Liver (tissue), 3 donors: ENCODE data around the gene NAV2.

Source experiments
- ATF3 ChIP-seq: IDR thresholded peaks from 2 replicates; pipeline ENCODE4 v1.6.1; 2016; ENCODE audit warnings: antibody characterized with exemption
- CTCF ChIP-seq: fragments of 150-350 bp; IDR thresholded peaks from 2 replicates; pipeline ENCODE4 v1.5.1; 2017; ENCODE audit warnings: improper control_type of control experiment, low read depth, low read length; ENCODE audit not compliant: missing input control
- EGR1 ChIP-seq, 2 donors: IDR thresholded peaks; 2 replicates each; pipeline ENCODE4 v1.6.1; 2016 to 2018; ENCODE audit warnings: antibody characterized with exemption in 2 of 2, low read depth in 2 of 2
- GABPA ChIP-seq, 2 donors: IDR thresholded peaks in 1 of 2; conservative IDR thresholded peaks in 1 of 2; 2 replicates each; pipeline ENCODE4 v1.6.1; 2016; ENCODE audit warnings: antibody characterized with exemption in 2 of 2, mild to moderate bottlenecking in 1 of 2, moderate library complexity in 1 of 2
- JUND ChIP-seq, 2 donors: IDR thresholded peaks; 2 replicates each; pipeline ENCODE4 v1.6.1; 2016; ENCODE audit warnings: antibody characterized with exemption in 2 of 2
- MAX ChIP-seq: IDR thresholded peaks from 2 replicates; pipeline ENCODE4 v1.6.1; 2016; ENCODE audit warnings: antibody characterized with exemption
- REST ChIP-seq: IDR thresholded peaks from 2 replicates; pipeline ENCODE4 v1.6.1; 2016; ENCODE audit warnings: antibody characterized with exemption, mild to moderate bottlenecking
- RXRA ChIP-seq, 2 donors: IDR thresholded peaks; 2 replicates each; pipeline ENCODE4 v1.6.1; 2017 to 2018; ENCODE audit warnings: antibody characterized with exemption in 2 of 2, mild to moderate bottlenecking in 1 of 2
- YY1 ChIP-seq: IDR thresholded peaks from 2 replicates; pipeline ENCODE4 v1.6.1; 2016; ENCODE audit warnings: antibody characterized with exemption, mild to moderate bottlenecking
- donor health status: healthy.
- donor health status: healthy.

GRCh38 chr11:19722702-19723101, 10.1 kb downstream of the NAV2 start:
- no peak for TF ChIP-seq ATF3
- no peak for TF ChIP-seq CTCF
- no peak for TF ChIP-seq GABPA (IDR thresholded peaks at IDR 0.05 in 1 of 2, conservative IDR thresholded peaks at IDR 0.05 in 1 of 2)
- TF ChIP-seq MAX = no peak
- TF ChIP-seq JUND (IDR thresholded peaks at IDR 0.05) = no peak
- no peak for TF ChIP-seq YY1
- TF ChIP-seq RXRA (IDR thresholded peaks at IDR 0.05) = no peak
- no peak for TF ChIP-seq EGR1 (IDR thresholded peaks at IDR 0.05; ENCODE audit: low read depth in 2 of 2)
- no peak for TF ChIP-seq REST
